GM18517 (cell line): Measurements from ENCODE around the gene SLC25A13.

Experiments used
- ATAC-seq: cut with Tn5 transposase; IDR thresholded peaks from one replicate; pipeline ENCODE4 v1.9.1; 2021; ENCODE audit warnings: mild to moderate bottlenecking, moderate library complexity; ENCODE audit not compliant: unreplicated experiment

SLC25A13 gene

DNA sequence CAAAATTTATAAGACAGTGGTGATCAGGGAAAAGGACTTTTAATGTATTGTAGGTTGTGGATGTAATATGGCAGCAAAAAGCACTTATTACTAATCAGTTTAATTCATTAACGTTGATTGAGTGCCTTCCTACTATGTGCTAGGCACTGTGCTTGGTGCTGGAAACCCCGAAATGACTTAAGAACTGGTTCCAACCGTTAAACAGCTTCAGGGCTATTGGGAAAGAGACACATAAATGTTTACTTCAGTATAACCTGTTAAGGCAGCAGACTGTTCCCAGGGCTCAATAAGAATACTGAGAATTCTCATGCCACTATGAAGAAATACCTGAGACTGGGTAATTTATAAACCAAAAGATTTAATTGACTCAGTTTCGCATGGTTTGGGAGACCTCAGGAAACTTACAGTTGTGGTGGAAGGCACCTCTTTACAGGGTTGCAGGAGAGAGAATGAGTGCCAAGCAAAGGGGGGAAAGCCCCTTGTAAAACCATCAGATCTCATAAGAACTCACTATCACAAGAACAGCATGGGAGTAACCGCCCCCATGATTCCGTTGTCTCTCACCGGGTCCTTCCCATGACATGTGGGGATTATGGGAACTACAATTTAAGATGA, 1.1 kb upstream of the SLC25A13 start:
- ATAC-seq = no peak

DNA sequence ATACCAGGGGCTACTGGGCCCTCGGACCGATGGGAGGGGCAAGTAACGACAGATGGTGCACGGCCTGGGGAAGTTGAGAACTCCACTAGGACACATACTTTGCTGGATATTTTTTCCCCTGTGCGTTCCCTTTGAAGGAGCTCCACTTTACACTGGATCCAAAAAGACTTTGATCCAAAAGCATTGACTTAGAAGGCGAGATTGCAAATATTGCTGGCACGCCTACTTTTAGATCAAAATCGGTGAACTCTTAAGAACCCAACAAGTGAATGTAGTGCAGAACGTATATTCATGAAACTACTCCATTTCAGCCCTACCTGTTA, 436 bp upstream of the SLC25A13 start:
- peak; percentile 23 for ATAC-seq

DNA sequence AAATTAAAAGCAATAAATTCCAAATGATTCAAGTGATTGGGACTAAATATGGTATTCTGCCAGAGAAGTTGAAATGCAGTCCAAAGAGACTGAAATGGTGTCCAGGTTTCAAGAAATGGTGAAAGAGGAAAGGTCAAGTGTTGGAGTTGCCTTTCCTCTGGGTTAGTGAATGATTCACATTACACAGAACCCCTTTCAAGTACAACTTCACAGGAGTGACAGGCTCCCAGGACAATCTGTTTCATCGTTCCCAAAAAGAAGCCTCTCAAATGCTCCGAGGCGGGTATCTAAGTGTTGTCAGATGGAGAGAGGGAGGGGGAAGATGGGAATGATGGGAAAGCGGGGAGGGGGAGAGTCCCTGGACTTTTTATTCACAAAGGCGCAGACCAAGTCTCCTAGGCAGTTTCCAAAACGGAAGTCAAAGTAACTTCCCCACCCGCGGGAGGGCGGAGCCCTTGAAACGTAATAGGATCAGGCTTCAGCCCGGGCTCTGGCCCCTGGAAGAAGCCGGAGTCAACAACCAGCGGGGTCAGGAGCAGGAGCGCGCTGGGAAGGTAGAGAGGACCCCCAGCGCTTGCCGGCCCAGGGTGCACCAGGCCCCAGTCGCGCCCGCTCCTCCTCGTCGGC, 754 bp downstream of the SLC25A13 start:
- peak; percentile 45 for ATAC-seq

DNA sequence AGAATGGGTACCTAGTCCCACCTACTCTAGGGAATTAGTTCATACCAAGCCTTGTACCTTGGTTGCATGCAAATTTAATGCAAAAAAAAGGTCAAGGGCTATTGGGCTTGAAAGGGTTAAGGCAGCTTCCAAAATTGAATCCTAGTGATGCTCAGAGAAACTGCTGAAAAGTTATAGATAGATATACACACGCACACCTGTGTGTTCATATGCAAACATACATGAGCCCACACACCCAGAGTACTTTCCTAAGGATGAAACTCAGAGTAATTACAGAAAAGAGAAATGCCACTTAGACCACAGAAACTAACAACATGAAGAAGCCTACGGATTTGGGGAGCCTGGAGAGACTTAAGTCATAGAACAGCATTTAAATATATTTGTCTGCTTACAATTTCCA, 1.5 kb downstream of the SLC25A13 start:
- ATAC-seq = peak; percentile 68

DNA sequence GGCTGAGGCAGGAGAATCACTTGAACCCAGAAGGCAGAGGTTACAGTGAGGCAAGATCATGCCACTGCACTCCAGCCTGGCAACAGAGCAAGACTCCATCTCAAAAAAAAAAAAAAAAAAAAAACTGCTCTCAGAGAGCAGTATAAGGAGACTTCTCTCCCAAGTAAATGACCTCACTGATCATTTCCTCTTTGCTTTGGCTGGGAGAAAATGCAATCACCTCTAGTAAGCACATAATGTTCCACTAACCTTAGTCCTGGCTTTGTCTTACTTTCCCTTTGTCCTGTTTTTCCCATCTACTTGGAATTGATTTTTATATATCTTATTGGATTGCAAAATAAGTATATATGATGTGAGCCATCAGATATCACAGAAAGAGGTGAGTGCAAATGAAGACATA, 2.5 kb downstream of the SLC25A13 start:
- ATAC-seq = no peak

DNA sequence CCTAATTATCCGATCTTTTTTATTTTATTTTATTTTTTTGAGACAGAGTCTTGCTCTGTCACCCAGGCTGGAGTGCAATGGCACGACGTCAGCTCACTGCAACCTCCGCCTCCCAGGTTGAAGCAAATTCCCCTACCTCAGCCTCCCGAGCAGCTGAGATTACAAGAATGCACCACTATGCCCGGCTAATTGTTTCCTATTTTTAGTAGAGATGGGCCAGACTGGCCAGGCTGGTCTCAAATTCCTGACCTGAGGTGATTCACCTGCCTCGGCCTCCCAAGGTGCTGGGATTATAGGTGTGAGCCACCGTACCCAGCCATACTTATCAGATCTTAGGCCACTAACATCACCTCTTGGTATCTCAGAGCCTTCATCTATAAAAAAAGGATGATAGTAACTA, 4.9 kb downstream of the SLC25A13 start:
- ATAC-seq = no peak

DNA sequence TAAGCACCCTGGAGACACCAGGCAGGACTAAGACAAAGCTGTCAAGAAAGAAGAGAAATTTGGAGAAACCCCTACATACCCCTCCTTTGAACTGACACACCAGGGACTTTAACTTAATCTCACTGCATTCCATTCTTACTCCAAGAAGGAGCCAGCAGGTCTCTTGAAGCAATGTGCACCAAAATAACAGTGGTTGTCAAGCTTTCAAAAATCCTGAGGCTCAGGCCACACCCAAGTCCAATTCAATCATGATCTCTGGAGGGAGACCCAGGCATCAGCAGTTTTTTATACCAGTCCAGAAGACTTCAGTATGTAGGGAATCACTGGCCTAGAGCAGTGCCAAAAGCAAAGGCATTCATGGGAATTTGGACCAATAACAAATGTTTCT, 6.8 kb downstream of the SLC25A13 start:
- ATAC-seq = no peak

DNA sequence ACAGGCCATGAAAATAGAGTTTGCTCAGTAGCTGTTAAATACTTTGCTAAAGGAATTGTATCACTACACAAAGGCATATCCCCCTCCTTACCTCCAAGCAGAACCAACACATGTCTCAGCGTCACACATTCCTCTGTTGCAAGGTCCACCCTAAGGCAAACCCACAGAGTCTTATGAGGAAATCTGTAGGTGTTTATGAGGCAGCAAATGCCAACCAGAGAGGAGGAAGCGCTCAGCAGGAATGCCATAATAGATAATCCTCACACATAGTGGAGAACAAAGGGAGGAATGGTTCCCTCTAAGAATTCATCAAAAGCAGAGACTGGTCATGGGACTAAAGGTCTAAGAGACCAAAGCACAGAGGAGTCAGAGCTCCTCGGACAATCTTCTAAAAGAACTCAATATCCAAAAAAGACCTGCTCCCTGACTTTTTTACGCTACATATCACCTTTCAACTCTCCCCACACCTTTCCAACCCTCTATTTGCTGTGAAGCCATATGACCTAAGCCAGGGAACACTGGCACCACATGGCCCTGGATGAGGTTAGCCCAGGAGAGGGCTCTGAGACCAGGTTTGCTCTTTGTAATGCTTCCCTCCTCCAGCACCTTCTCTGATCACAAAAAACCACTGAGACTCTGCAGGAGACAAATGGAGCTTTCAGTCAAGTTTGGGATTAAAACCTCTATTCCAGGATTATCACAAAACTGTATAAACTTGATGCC, 7.3 kb downstream of the SLC25A13 start:
- ATAC-seq = no peak

DNA sequence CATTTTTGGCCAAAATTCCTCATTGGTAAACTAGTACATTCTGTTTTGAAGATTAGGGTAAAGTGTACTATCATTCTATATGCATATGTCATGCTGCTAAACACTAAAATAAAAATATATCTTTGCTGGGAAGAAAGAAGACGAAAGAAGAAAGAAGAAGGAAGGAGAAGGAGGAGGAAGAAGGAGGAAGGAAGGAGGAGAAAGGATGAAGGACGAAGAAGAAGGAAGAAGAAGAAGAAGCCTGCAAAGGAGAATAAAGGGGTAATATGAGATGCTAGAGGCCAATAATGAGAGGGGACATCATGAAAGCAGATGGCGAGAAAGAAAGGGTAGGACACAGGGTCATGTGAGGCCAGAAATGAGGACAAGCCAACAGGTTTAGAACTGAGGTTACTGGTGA, 8.0 kb downstream of the SLC25A13 start:
- no peak for ATAC-seq

DNA sequence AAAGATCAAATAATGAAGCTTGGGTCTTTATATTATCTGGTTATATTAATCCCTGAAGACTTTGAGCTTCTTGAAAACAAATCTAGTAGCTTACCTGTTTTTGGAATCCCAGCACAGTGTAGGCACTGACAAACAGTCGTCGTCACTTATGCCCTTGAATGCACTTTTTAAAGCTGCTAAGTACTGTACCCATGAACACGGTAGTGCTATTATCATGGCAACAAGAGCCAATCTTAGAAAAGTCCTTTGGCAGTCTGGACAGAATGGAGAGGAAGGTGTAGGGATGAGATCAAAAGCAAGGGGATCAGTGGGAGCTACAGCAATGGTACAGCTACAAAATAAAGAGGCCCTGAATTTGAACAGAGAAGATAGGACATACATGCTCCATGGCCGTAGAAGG, 9.4 kb downstream of the SLC25A13 start:
- no peak for ATAC-seq

DNA sequence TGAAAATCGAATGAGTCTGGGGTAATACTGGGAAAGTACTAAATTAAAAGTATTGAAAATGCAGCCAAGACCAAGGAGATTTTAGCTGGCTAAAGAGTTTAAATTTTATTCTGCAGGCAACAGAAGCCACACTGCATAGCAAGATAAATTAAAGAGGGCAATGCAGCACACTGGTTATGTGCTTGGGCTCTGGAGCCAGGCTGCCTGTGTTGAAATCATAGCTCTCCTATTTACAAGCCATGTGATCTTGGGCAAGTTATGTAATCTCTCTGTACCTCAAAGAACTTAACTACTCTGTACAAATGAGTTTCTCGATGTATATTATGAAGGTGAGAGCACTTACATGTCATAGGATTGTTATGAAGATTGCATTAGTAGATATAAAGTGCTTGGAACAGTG, 9.9 kb downstream of the SLC25A13 start:
- ATAC-seq = no peak

DNA sequence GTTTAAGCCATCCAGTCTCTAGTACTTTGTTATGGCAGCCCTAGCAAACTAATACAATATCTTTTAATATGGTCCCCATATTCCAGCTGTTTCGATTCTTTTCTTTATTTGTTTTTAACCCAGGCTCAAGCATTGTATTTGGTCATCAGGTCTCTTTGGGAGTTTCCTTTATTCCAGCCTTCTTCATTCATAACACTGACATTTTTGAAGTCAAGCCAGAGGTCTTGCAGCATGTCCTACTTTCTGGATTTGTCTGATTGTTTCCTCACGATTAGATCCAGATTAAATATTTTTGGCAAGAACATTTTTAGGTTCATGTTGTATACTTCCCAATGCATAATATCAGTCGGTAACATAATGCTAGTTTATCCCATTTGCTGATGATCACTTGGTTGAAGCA, 11.8 kb downstream of the SLC25A13 start:
- ATAC-seq = no peak

DNA sequence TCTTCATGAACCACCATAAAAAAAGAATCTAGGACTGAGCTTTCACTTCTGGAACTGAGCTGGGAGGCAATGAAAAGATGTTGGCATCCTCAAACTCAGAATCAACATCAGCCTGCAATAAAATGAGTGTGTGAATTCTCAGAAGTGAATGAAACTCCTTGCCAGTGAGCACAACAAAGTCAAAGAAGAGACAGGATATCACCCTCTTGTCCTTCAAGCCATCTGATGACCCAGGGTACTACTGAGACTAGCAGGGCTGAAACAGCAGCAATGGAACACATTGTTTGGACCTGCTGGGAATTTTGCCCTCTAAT, 13.0 kb downstream of the SLC25A13 start:
- no peak for ATAC-seq

DNA sequence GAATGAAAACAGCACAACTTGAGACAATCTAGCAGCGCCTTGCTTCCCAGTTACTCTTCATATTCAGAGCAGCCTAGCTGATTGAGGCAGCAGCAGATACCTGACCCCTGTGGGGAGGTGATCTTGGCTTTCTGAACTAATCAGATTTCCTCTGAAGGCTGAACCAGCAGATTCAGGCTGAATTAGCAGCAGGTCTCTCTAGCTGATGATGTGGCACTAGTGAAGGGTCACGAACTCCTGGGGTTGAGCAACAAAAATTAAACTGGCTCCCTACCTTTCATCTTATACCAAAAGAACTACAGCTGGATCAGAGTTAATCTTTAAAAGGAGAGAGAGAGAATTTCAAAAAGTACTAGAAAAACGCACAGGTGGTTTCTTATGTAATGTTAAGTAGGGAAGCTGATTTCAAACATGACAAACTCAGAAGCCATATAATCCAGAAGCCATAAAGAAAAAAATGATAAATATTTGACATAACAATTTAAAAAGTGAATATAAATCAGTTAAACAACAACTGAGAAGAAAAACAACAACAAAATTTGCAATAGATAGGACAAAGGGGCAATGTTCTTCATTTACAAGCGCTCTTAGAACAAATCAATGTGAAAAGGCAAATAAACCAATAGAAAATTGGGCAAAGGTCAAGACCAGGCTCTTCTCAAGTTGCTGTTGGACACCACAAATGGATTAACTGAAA, 13.5 kb downstream of the SLC25A13 start:
- no peak for ATAC-seq

DNA sequence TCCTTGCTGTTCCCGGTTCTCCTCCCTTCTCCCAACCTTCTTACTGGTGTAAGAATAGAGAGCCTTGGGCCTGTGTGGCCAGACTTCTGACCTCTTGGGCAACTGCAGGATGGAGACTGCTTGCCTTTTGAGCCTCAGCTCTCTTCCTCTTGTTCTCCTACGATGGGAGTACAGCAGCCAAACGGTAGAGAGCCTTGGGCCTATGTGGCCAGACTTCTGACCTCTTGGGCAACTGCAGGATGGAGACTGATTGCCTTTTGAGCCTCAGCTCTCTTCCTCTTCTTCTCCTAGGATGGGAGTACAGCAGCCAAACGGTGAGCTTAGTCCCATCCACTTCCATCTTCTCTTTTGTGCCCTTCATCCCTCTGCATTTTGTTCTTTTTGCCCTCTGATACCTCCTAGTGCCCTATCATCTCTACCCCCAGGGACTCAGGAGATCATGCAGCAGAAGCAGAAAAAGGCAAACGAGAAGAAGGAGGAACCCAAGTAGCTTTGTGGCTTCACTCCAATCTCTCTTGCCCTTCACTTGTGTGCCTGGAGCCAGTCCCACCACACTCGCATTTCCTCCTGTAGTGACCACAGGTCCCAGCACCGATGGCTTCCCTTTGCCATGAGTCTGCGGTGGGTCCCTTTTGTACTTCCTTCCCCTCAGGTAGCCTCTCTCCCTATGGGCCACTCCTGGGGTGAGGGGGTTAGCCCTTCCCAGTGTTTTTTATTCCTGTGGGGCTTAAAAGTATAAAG, 15.3 kb downstream of the SLC25A13 start:
- ATAC-seq = no peak

DNA sequence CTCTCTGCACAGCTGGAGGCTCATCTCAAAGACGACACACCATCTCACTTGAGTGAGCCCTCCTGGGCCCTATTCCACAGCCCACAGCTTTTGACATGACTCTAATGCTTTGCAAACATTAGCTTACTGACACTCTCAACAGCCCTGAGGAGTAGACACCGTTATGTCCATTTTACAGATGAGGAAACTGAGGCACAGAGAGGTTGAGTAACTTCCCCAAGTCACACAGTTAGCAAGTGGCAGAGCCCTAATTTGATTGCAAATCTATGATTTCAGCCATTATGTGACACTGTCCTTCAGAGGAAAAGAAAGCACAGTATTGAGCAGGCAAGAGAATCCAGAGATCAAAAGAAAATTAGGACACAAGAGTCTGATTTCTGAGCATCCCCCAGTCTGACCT, 16.0 kb downstream of the SLC25A13 start:
- ATAC-seq = no peak

DNA sequence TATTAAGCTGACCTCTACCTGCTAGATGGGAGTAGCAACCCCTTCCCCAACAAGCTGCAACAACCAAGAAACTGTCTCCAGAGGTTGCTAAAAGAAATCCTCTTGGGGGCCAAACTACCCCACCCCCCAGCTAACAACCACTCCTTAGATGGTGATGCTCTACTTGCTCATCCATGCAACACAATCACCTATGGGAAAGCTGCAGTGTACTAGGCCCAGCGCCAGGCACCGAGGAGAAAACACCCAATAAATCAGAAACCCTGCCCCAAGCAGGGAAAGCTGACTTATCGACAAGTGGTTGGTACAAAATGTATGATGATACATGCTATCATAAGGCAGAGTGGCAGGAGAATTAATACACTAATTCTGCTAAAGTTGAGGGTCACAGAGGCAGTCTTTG, 17.3 kb downstream of the SLC25A13 start:
- no peak for ATAC-seq

DNA sequence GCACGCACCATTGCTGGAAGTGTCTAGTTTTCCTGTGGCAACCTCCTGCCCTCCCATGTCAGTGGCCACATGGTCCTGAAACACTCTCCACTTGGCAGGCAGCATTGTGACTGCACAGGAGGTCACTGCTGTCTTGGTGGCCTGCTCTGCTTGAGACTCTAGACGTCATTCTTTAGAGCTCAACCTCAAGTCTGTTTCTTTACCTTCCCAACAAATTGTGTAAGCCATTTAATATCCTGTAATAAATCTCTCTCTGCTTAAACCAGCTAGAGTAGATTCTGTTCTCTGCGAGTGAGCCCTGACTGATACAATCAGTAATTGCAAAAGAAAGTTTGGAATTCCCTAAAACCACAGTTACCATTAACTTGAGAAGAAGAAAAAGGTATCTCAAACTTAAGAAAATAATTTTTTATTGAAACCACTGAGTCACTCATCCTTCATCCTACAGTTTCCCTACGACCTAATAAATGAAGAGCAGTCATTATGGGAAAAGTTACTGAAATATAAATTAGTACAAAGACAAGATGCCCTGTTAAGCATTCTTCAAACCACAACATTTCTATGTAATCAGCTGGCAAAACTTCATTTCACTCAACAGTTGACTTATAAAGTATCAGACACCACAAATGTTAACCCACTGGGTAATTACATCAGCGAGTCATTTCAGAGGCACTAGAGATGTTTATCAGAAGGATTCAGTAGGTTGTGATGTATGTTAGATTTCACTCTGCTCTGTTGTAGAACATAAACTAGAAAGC, 18.0 kb downstream of the SLC25A13 start:
- no peak for ATAC-seq

DNA sequence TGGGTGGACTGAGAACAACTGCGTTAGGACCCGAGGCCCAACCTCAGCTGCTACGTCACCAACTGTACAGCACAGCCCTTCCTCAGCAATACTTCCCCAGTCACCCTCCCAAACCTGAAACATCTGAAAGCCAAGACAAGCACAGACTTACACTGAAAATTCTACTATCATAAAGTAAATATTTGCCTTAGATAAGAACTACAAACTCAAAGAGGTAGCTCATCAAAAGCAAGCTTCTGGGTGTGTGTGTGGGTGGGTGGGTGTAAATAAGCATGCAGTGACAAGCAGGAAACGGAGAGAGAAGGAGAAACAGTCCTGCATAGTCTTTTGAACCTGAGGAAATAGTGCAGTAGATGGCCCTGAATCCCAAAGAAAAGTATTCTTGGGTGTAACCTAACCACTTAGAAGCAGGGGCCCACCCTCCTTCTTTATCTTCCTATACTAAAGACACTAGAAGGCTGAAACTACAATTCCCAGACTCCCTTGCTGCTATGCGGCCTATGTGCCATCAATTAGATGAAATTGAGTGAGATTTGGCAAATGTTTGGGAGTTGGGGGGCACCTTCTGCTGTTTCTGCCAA, 18.7 kb downstream of the SLC25A13 start:
- ATAC-seq = no peak

DNA sequence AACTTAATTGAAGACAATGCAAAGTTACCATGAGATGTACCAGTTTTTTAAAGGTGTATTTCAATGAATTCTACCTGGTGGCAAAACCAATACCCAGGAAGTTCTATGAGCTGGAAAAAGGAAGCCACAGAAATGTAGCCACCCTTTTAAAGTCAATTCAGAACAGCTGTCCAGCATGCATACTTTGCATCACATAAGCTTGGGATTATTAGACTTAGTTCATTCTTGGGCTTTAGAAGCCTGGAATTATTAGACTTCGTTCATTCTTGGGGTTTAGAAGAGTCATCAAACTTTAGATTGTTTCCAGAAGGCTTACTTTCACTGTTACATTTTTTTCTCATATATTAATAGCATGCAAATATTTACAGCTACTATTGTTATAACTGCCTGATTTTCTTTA, 20.9 kb downstream of the SLC25A13 start:
- ATAC-seq = no peak
